NT2/D1 (cell line): Measurements from ENCODE around the gene ZBTB7B.
"Not testable (repeated sequence)": the region's sequence is repeated elsewhere in the genome, so short reads cannot be mapped to it uniquely, and the experiment has no call there.

Source experiments
- YY1 ChIP-seq: IDR thresholded peaks from 2 replicates; pipeline ENCODE4 v1.6.1; 2011; ENCODE audit not compliant: insufficient read length, insufficient read depth
- ZNF274 ChIP-seq: IDR thresholded peaks from 2 replicates; pipeline ENCODE4 v1.6.1; 2011; ENCODE audit warnings: mild to moderate bottlenecking, low read depth, low read length

GRCh38 chr1:154995301-154995983 is 7.2 kb upstream of the ZBTB7B start:
- not testable (repeated sequence) for TF ChIP-seq YY1, ZNF274
